ENCODE measurements around the gene FAM185A. TPM values are rescaled to one million over a fixed set of nuclear protein-coding genes. Genes with fewer than 3 reads are reported as not detected.

The FAM185A gene
- total RNA-seq, 1 donor from 2014 or later, result 9.3 TPM

GRCh38 chr7:102849079-102849478, 100.3 kb downstream of the FAM185A start:
- H3K4me1 Mint-ChIP-seq, result no peaks in the 10 kb centered on the region
- intact Hi-C loops (cut with micrococcal nuclease), result no loop called here
- H3K27ac Mint-ChIP-seq, result no peak overlapping the region
- H3K4me3 Mint-ChIP-seq, result no peak overlapping the region
- H3K27me3 Mint-ChIP-seq, result peaks cover 14% of the 10 kb centered on the region
- peaks cover 13% of the 10 kb centered on the region for H3K9me3 Mint-ChIP-seq
- no peaks in the 10 kb centered on the region for H3K36me3 Mint-ChIP-seq (ENCODE audit: low read depth)
- DNase-seq, result no peak

DNA sequence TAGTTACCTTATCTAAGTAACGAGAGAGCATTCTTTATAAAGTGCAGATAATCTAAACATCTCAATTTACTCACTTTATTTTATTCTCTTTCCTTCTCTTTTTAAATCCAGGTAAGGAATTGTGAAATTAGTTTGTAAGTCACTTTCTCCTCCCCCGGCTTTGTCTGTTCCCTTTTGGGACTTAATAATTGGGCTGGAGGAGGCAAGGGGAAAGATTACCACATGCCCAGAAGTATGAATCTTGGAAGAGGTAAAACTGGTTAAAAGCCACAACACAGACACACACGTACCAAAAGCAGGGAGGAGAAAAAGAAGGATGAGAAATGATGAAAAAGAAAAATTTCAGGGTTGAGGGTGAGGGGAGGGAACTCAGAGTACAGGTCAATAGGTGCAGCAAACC, 100.7 kb downstream of the FAM185A start:
- H3K27ac Mint-ChIP-seq, result no peak overlapping the region
- H3K4me1 Mint-ChIP-seq, result no peaks in the 10 kb centered on the region
- intact Hi-C loops (cut with micrococcal nuclease), result no loop called here
- H3K9me3 Mint-ChIP-seq, result peaks cover 13% of the 10 kb centered on the region
- no peak overlapping the region for H3K4me3 Mint-ChIP-seq
- H3K27me3 Mint-ChIP-seq, result peaks cover 14% of the 10 kb centered on the region
- DNase-seq, result no peak
- H3K36me3 Mint-ChIP-seq (ENCODE audit: low read depth), result no peaks in the 10 kb centered on the region

- no peaks in the 10 kb centered on the region for H3K36me3 Mint-ChIP-seq (ENCODE audit: low read depth)
- no peak overlapping the region for H3K4me3 Mint-ChIP-seq
- peaks cover 20% of the 10 kb centered on the region for H3K27me3 Mint-ChIP-seq
- no peak overlapping the region for H3K27ac Mint-ChIP-seq
- H3K4me1 Mint-ChIP-seq, result no peaks in the 10 kb centered on the region
- intact Hi-C loops (cut with micrococcal nuclease), result no loop called here
- DNase-seq, result no peak
- H3K9me3 Mint-ChIP-seq, result peaks cover 13% of the 10 kb centered on the region
These were observed 107.2 kb downstream of the FAM185A start for GRCh38 chr7:102856036-102856435.

Other genes starting within 250 kb of the FAM185A start
- 27.1 and 28.6 TPM in 2 replicates for gene RASA4B, start 231.2 kb upstream of the FAM185A start, total RNA-seq
- 14.1 and 19.2 TPM in 2 replicates for gene UPK3BL2, start 205.3 kb upstream of the FAM185A start, total RNA-seq
- 0.19 TPM in 1 of 2 replicates, not detected in the other for gene SPDYE2, start 197.8 kb upstream of the FAM185A start, total RNA-seq
- gene POLR2J3, start 176.4 kb upstream of the FAM185A start, total RNA-seq, result 49.3 and 50.9 TPM in 2 replicates
- gene RASA4, start 132.2 kb upstream of the FAM185A start, total RNA-seq, result 52.8 and 54.1 TPM in 2 replicates
- 14.4 and 23.0 TPM in 2 replicates for gene UPK3BL1, start 106.2 kb upstream of the FAM185A start, total RNA-seq
- gene SPDYE2B, start 98.7 kb upstream of the FAM185A start, total RNA-seq, result not detected in 2 replicates
- 17.8 and 20.2 TPM in 2 replicates for gene POLR2J2, start 77.3 kb upstream of the FAM185A start, total RNA-seq
- not detected in 2 replicates for gene LRRC17, start 164.0 kb downstream of the FAM185A start, total RNA-seq